ENCODE measurements around the gene PKNOX1. TPM values are rescaled to one million over a fixed set of nuclear protein-coding genes. Genes with fewer than 3 reads are reported as not detected.
"Not testable (repeated sequence)": the region's sequence is repeated elsewhere in the genome, so short reads cannot be mapped to it uniquely, and the experiment has no call there.

Gene PKNOX1
- total and polyA plus RNA-seq, 9 of the 15 experiments (the other 6 are each of a cell fraction or from before 2014, with no cell fraction given) = 8.8 to 25.9 (median 13.2) TPM

GRCh38 chr21:43065991-43066390, 91.6 kb downstream of the PKNOX1 start:
- FAIRE-seq; H3K27ac ChIP-seq (ENCODE audit: extremely low read depth, low read depth, low read length); H3K9me1 ChIP-seq (ENCODE audit: control insufficient read depth, insufficient read depth, low read length); POLR2A ChIA-PET; H3K4me2 ChIP-seq (ENCODE audit: insufficient read depth, low read length); BruUV-seq (replicated peaks); DNase-seq (ENCODE audit: extremely low read depth in 1 of 4, low spot score in 3 of 4); H3K9me3 ChIP-seq (replicated peaks; ENCODE audit: control insufficient read depth, insufficient read depth, low read depth, low read length); H2AFZ ChIP-seq (ENCODE audit: low read depth, low read length); in situ Hi-C loops (cut with MboI); H4K20me1 ChIP-seq (replicated peaks; ENCODE audit: control insufficient read depth, insufficient read depth, low read length); H3K79me2 ChIP-seq (ENCODE audit: control insufficient read depth, insufficient read depth, low read length); H3K9ac ChIP-seq (ENCODE audit: insufficient read depth in 1 of 2, low read depth in 2 of 2, low read length in 2 of 2); CTCF ChIA-PET (ENCODE audit: low intra/inter-chr PET ratio); intact Hi-C loops (cut with micrococcal nuclease); H3K27me3 ChIP-seq (ENCODE audit: control insufficient read depth in 2 of 2, insufficient read depth in 2 of 2, low read length in 2 of 2); ATAC-seq; H3K4me3 ChIP-seq; H3K36me3 ChIP-seq (ENCODE audit: control insufficient read depth, insufficient read depth, low read length); H3K4me1 ChIP-seq (replicated peaks in 1 of 2; ENCODE audit: control insufficient read depth in 2 of 2, insufficient read depth in 2 of 2, low read length in 2 of 2): not testable (repeated sequence)
- TF ChIP-seq RBFOX2 (IDR thresholded peaks at IDR 0.05; ENCODE audit: low read depth, low read length) = peak; percentile 35; the same call in 1 of the 2 replicates
- WGBS (ENCODE audit: insufficient coverage, low coverage, missing lambda C conversion rate) = 96% methylated on average over 4 of the region's 30 CpGs

- POLR2A ChIA-PET; in situ Hi-C loops (cut with MboI); H3K9me3 ChIP-seq (replicated peaks; ENCODE audit: control insufficient read depth, insufficient read depth, low read depth, low read length); FAIRE-seq; H3K79me2 ChIP-seq (ENCODE audit: control insufficient read depth, insufficient read depth, low read length); H4K20me1 ChIP-seq (replicated peaks; ENCODE audit: control insufficient read depth, insufficient read depth, low read length); H2AFZ ChIP-seq (ENCODE audit: low read depth, low read length); intact Hi-C loops (cut with micrococcal nuclease); DNase-seq (ENCODE audit: extremely low read depth in 1 of 4, low spot score in 3 of 4); CTCF ChIA-PET (ENCODE audit: low intra/inter-chr PET ratio); H3K4me2 ChIP-seq (ENCODE audit: insufficient read depth, low read length); H3K27me3 ChIP-seq (ENCODE audit: control insufficient read depth in 2 of 2, insufficient read depth in 2 of 2, low read length in 2 of 2); H3K36me3 ChIP-seq (ENCODE audit: control insufficient read depth, insufficient read depth, low read length); H3K9ac ChIP-seq (ENCODE audit: insufficient read depth in 1 of 2, low read depth in 2 of 2, low read length in 2 of 2); H3K4me1 ChIP-seq (replicated peaks in 1 of 2; ENCODE audit: control insufficient read depth in 2 of 2, insufficient read depth in 2 of 2, low read length in 2 of 2); H3K27ac ChIP-seq (ENCODE audit: extremely low read depth, low read depth, low read length); H3K9me1 ChIP-seq (ENCODE audit: control insufficient read depth, insufficient read depth, low read length); BruUV-seq (replicated peaks); H3K4me3 ChIP-seq: not testable (repeated sequence)
- 87% methylated on average over 6 of the region's 12 CpGs for WGBS (ENCODE audit: insufficient coverage, low coverage, missing lambda C conversion rate)
- ATAC-seq = peak; percentile 6; the same call in 2 of the 3 replicates
Measured at GRCh38 chr21:43066690-43067089, 92.3 kb downstream of the PKNOX1 start.

- H4K20me1 ChIP-seq (replicated peaks; ENCODE audit: control insufficient read depth, insufficient read depth, low read length); DNase-seq (ENCODE audit: extremely low read depth in 1 of 4, low spot score in 3 of 4); CTCF ChIA-PET (ENCODE audit: low intra/inter-chr PET ratio); H3K27me3 ChIP-seq (ENCODE audit: control insufficient read depth in 2 of 2, insufficient read depth in 2 of 2, low read length in 2 of 2); FAIRE-seq; H3K36me3 ChIP-seq (ENCODE audit: control insufficient read depth, insufficient read depth, low read length); BruUV-seq (replicated peaks); H3K9me3 ChIP-seq (replicated peaks; ENCODE audit: control insufficient read depth, insufficient read depth, low read depth, low read length); H3K4me2 ChIP-seq (ENCODE audit: insufficient read depth, low read length); H2AFZ ChIP-seq (ENCODE audit: low read depth, low read length); intact Hi-C loops (cut with micrococcal nuclease); H3K79me2 ChIP-seq (ENCODE audit: control insufficient read depth, insufficient read depth, low read length); H3K4me3 ChIP-seq; H3K9ac ChIP-seq (ENCODE audit: insufficient read depth in 1 of 2, low read depth in 2 of 2, low read length in 2 of 2); H3K4me1 ChIP-seq (replicated peaks in 1 of 2; ENCODE audit: control insufficient read depth in 2 of 2, insufficient read depth in 2 of 2, low read length in 2 of 2); H3K27ac ChIP-seq (ENCODE audit: extremely low read depth, low read depth, low read length); H3K9me1 ChIP-seq (ENCODE audit: control insufficient read depth, insufficient read depth, low read length); ATAC-seq; POLR2A ChIA-PET; in situ Hi-C loops (cut with MboI): not testable (repeated sequence)
- 100% methylated on average over 3 of the region's 12 CpGs for WGBS (ENCODE audit: insufficient coverage, low coverage, missing lambda C conversion rate)
Measured at GRCh38 chr21:43068065-43068464, 93.7 kb downstream of the PKNOX1 start.

GRCh38 chr21:43069682-43070081, 95.3 kb downstream of the PKNOX1 start:
- WGBS (ENCODE audit: insufficient coverage, low coverage, missing lambda C conversion rate) = no CpG with 5 or more reads among the region's 10 CpGs
- BruUV-seq (replicated peaks) = not testable (repeated sequence)

More at GRCh38 chr21:43069682-43070081, 95.3 kb downstream of the PKNOX1 start:
- H3K27me3 ChIP-seq (ENCODE audit: control insufficient read depth in 2 of 2, insufficient read depth in 2 of 2, low read length in 2 of 2); H4K20me1 ChIP-seq (replicated peaks; ENCODE audit: control insufficient read depth, insufficient read depth, low read length); H3K4me1 ChIP-seq (replicated peaks in 1 of 2; ENCODE audit: control insufficient read depth in 2 of 2, insufficient read depth in 2 of 2, low read length in 2 of 2); FAIRE-seq; H3K9me3 ChIP-seq (replicated peaks; ENCODE audit: control insufficient read depth, insufficient read depth, low read depth, low read length); POLR2A ChIA-PET; H3K79me2 ChIP-seq (ENCODE audit: control insufficient read depth, insufficient read depth, low read length); H3K9me1 ChIP-seq (ENCODE audit: control insufficient read depth, insufficient read depth, low read length); H3K36me3 ChIP-seq (ENCODE audit: control insufficient read depth, insufficient read depth, low read length); H3K4me3 ChIP-seq; H2AFZ ChIP-seq (ENCODE audit: low read depth, low read length); ATAC-seq; in situ Hi-C loops (cut with MboI); CTCF ChIA-PET (ENCODE audit: low intra/inter-chr PET ratio); DNase-seq (ENCODE audit: extremely low read depth in 1 of 4, low spot score in 3 of 4); H3K4me2 ChIP-seq (ENCODE audit: insufficient read depth, low read length); intact Hi-C loops (cut with micrococcal nuclease); H3K9ac ChIP-seq (ENCODE audit: insufficient read depth in 1 of 2, low read depth in 2 of 2, low read length in 2 of 2); H3K27ac ChIP-seq (ENCODE audit: extremely low read depth, low read depth, low read length): not testable (repeated sequence)

All from K562 (cell line).